WI38 (cell line): ENCODE measurements around the gene DAP.
A peak's percentile ranks its signal among the peaks of the same experiment; 100 is the strongest.

Experiments
- H3K4me3 ChIP-seq: 2 replicates; pipeline ENCODE4 v1.5.1; 2011; ENCODE audit warnings: low read depth, mild to moderate bottlenecking, control low read depth, low read length
- CTCF ChIP-seq: IDR thresholded peaks from 2 replicates; pipeline ENCODE4 v1.5.1; 2012; ENCODE audit warnings: low read depth, mild to moderate bottlenecking, control low read depth, low read length

DAP gene

GRCh38 chr5:10761185-10761932 is at the start of gene DAP:
DAP (minus strand) TSS chr5:10761234; CDS start chr5:10761068, 166 bp downstream.
- TF ChIP-seq CTCF = no peak
- peak within 1 kb of the TSS; percentile 86 for H3K4me3 ChIP-seq

GRCh38 chr5:10808347-10809226 is 47.6 kb upstream of the DAP start:
- no peak overlapping the region for H3K4me3 ChIP-seq
- TF ChIP-seq CTCF = no peak

- no peak for TF ChIP-seq CTCF
- H3K4me3 ChIP-seq = no peak overlapping the region
Measured at GRCh38 chr5:10801931-10802666, 41.1 kb upstream of the DAP start.

- H3K4me3 ChIP-seq = no peak overlapping the region
- no peak for TF ChIP-seq CTCF
Measured at GRCh38 chr5:10800852-10801251, 39.8 kb upstream of the DAP start.

GRCh38 chr5:10797261-10797660 is 36.2 kb upstream of the DAP start:
- no peak overlapping the region for H3K4me3 ChIP-seq
- TF ChIP-seq CTCF = no peak

GRCh38 chr5:10793785-10794184 is 32.8 kb upstream of the DAP start:
- TF ChIP-seq CTCF = no peak
- H3K4me3 ChIP-seq = no peak overlapping the region
